Ovary (tissue), 9 donors: ENCODE results near the gene RAPGEF4. TPM values are rescaled to one million over a fixed set of nuclear protein-coding genes. Genes with fewer than 3 reads are reported as not detected.

Experiments
- DNase-seq, 5 donors: peaks; one replicate each; pipeline ENCODE4 v3.0.0-alpha.2; 2019 to 2020
- H3K27ac ChIP-seq, 2 donors: fragments of 200-600 bp; one replicate each; pipeline versions ENCODE4 v1.5.1 to v1.8.0; 2019 to 2022
- H3K27me3 ChIP-seq: fragments of 200-600 bp; one replicate; pipeline ENCODE4 v1.8.0; 2022
- H3K36me3 ChIP-seq: fragments of 200-600 bp; sonication (generic); one replicate; pipeline ENCODE4 v1.5.1; 2019
- H3K4me1 ChIP-seq: one replicate; pipeline ENCODE4 v1.8.1; 2013; ENCODE audit warnings: mild to moderate bottlenecking, moderate library complexity; ENCODE audit not compliant: insufficient read depth
- H3K4me3 ChIP-seq: fragments of 200-600 bp; sonication (generic); one replicate; pipeline ENCODE4 v1.5.1; 2017
- H3K9me3 ChIP-seq, 2 donors: fragments of 200-600 bp in 1 of 2; sonication (generic) in 1 of 2; one replicate each; pipeline versions ENCODE4 v1.5.1 to v1.8.1; 2013 to 2019; ENCODE audit warnings: mild to moderate bottlenecking in 1 of 2, moderate library complexity in 1 of 2
- CTCF ChIP-seq, 3 donors: fragments of 450-650 bp in 2 of 3; fragments of 200-600 bp in 1 of 3; IDR thresholded peaks; one replicate each; pipeline versions ENCODE4 v1.5.1 to v1.8.0; 2016 to 2022; ENCODE audit warnings: antibody characterized with exemption in 3 of 3, mild to moderate bottlenecking in 1 of 3
- EP300 ChIP-seq: sonication (generic); formaldehyde crosslinking; IDR thresholded peaks from one replicate; pipeline ENCODE4 v1.6.1; 2017; ENCODE audit warnings: antibody characterized with exemption
- POLR2A ChIP-seq: fragments of 450-650 bp; IDR thresholded peaks from one replicate; pipeline ENCODE4 v1.6.1; 2017; ENCODE audit warnings: antibody characterized with exemption, mild to moderate bottlenecking, moderate library complexity
- WGBS, 3 donors: extraction: QIAGEN DNeasy Blood & Tissue Kit in 1 of 3; methylation state at CpG; one replicate each; pipeline versions ENCODE4 v1.1.5 to v1.1.7; 2013 to 2017; 5-methylcytosine and 5-hydroxymethylcytosine counted together
- intact Hi-C, 4 donors: fragments of 100-400 bp; cut with DNase I; formaldehyde crosslinking; loops; one replicate each; pipeline versions ENCODE4 v1.11.0 to v1.15.1; 2022 to 2023
- polyA plus RNA-seq, 2 donors: library from polyadenylated mRNA; stranded (reverse); fragments of 200-250 nt in 1 of 2; fragments of 350-450 nt in 1 of 2; fragmentation: Illumina TruSeq in 1 of 2; extraction: RNeasy Lipid Tissue Mini Kit (QIAGEN cat#74804) in 1 of 2; gene quantifications; one replicate each; pipeline ENCODE4 v1.2.3, GENCODE V29; 2013 to 2014
- total RNA-seq, 7 donors: library from RNA; depleted of rRNA in 2 of 7; stranded (reverse); fragments of >200 nt in 2 of 7; fragmentation: NEBNext Ultra II Directional in 3 of 7; extraction: Animal tissue kit (Norgen Biotek cat#: 25700) in 3 of 7; gene quantifications; one replicate each; pipeline versions ENCODE4 v1.1.0 to v1.2.4, GENCODE V29; 2016 to 2023
- donor health status: DM: no; HTN: no; CAD: no; lungs with moderate emphysema.
- donor health status: DM: no; HTN: no; CAD: no.
- donor health status: Bipolar disorder and iron deficiency.
- donor health status: DM: yes; HTN: yes; CAD: no.
- donor health status: DM: no; HTN: no; CAD: no.
- donor health status: DM: yes; HTN: yes; CAD: no.

The RAPGEF4 gene
- total and polyA plus RNA-seq, 9 donors, result 6.8 to 24.6 (median 8.3) TPM

- no peak for DNase-seq
- H3K36me3 ChIP-seq, result no peaks in the 10 kb centered on the region
- H3K4me1 ChIP-seq, result no peaks in the 10 kb centered on the region
- no peaks in the 10 kb centered on the region for H3K27me3 ChIP-seq
- no peaks in the 10 kb centered on the region for H3K9me3 ChIP-seq
- TF ChIP-seq EP300 (no peak), POLR2A (no peak), CTCF (IDR thresholded peaks at IDR 0.05) (no peak)
- WGBS, 3 donors, result 10 to 30% (median 22%) methylated on average over 2 of the region's 2 CpGs
- intact Hi-C loops, result loop anchor here in 2 of 4 donors (10.0 kb wide), 1 partner anchor 74 kb away; no protein-coding TSS in a partner anchor
- no peak overlapping the region for H3K27ac ChIP-seq
- no peak overlapping the region for H3K4me3 ChIP-seq
These were observed 124.7 kb downstream of the RAPGEF4 start for GRCh38 chr2:172860336-172860707.

- TF ChIP-seq EP300, result no peak
- TF ChIP-seq CTCF (IDR thresholded peaks at IDR 0.05), result no peak
- TF ChIP-seq POLR2A, result no peak
- 60 to 82% (median 73%) methylated on average over 5 of the region's 5 CpGs for WGBS, 3 donors
- Histone ChIP-seq H3K36me3 (no peaks in the 10 kb centered on the region), H3K9me3 (no peaks in the 10 kb centered on the region), H3K27ac (no peak overlapping the region), H3K4me1 (no peaks in the 10 kb centered on the region), H3K27me3 (no peaks in the 10 kb centered on the region), H3K4me3 (no peak overlapping the region)
- intact Hi-C loops, result loop anchor here in 2 of 4 donors (10.0 kb wide), 1 partner anchor 74 kb away; no protein-coding TSS in a partner anchor
- no peak for DNase-seq
These were observed 125.5 kb downstream of the RAPGEF4 start for GRCh38 chr2:172861098-172861497.

- no peak for DNase-seq
- no peak for TF ChIP-seq EP300
- TF ChIP-seq POLR2A, result no peak
- TF ChIP-seq CTCF (IDR thresholded peaks at IDR 0.05), result no peak
- H3K4me1 ChIP-seq, result no peaks in the 10 kb centered on the region
- no peaks in the 10 kb centered on the region for H3K9me3 ChIP-seq
- no peaks in the 10 kb centered on the region for H3K36me3 ChIP-seq
- H3K27ac ChIP-seq, result no peak overlapping the region
- H3K4me3 ChIP-seq, result no peak overlapping the region
- intact Hi-C loops, result loop anchor here in 2 of 4 donors (10.0 kb wide), 1 partner anchor 73 kb away; no protein-coding TSS in a partner anchor
- WGBS, 3 donors, result 57 to 69% (median 60%) methylated on average over 7 of the region's 7 CpGs
- H3K27me3 ChIP-seq, result no peaks in the 10 kb centered on the region
These were observed 126.2 kb downstream of the RAPGEF4 start for GRCh38 chr2:172861656-172862476.

- 11 to 15% (median 14%) methylated on average over 2 of the region's 2 CpGs for WGBS, 3 donors
- Histone ChIP-seq H3K27ac (no peak overlapping the region), H3K4me1 (no peaks in the 10 kb centered on the region), H3K9me3 (no peaks in the 10 kb centered on the region), H3K36me3 (no peaks in the 10 kb centered on the region), H3K27me3 (no peaks in the 10 kb centered on the region), H3K4me3 (no peak overlapping the region)
- no peak for TF ChIP-seq POLR2A
- TF ChIP-seq CTCF (IDR thresholded peaks at IDR 0.05), result no peak
- TF ChIP-seq EP300, result no peak
- intact Hi-C loops, result loop anchor here in 2 of 4 donors (10.0 kb wide), 1 partner anchor 71 kb away; no protein-coding TSS in a partner anchor
- no peak for DNase-seq
These were observed 127.7 kb downstream of the RAPGEF4 start for GRCh38 chr2:172863341-172863740.
